Measurements from ENCODE around the gene FOSL2. TPM values are rescaled to one million over a fixed set of nuclear protein-coding genes. Genes with fewer than 3 reads are reported as not detected.
A peak's percentile ranks its signal among the peaks of the same experiment; 100 is the strongest.

FOSL2 gene
- total RNA-seq, 1 donor from 2014 or later = 156 TPM

GRCh38 chr2:28420722-28421121 lies 28.1 kb downstream of the FOSL2 start:
- no peaks in the 10 kb centered on the region for H3K9me3 Mint-ChIP-seq (ENCODE audit: low read depth)
- H3K36me3 Mint-ChIP-seq (ENCODE audit: low read depth) = peaks cover 13% of the 10 kb centered on the region
- DNase-seq (ENCODE audit: low spot score) = no peak
- no peak for TF ChIP-seq CTCF (IDR thresholded peaks at IDR 0.05)
- H3K4me3 Mint-ChIP-seq (ENCODE audit: unreplicated experiment) = no peak overlapping the region
- H3K4me1 Mint-ChIP-seq (ENCODE audit: low read depth) = peaks cover 42% of the 10 kb centered on the region
- no peaks in the 10 kb centered on the region for H3K27me3 Mint-ChIP-seq (ENCODE audit: low read depth)
- peak overlapping the region; percentile 61 for H3K27ac Mint-ChIP-seq (ENCODE audit: unreplicated experiment)

GRCh38 chr2:28422908-28423741 lies 30.5 kb downstream of the FOSL2 start:
- Mint-ChIP-seq H3K4me1 (ENCODE audit: low read depth) (peaks cover 38% of the 10 kb centered on the region), H3K27me3 (ENCODE audit: low read depth) (no peaks in the 10 kb centered on the region), H3K4me3 (ENCODE audit: unreplicated experiment) (no peak overlapping the region), H3K36me3 (ENCODE audit: low read depth) (peaks cover 13% of the 10 kb centered on the region), H3K9me3 (ENCODE audit: low read depth) (no peaks in the 10 kb centered on the region), H3K27ac (ENCODE audit: unreplicated experiment) (peak overlapping the region; percentile 73)
- DNase-seq (ENCODE audit: low spot score) = peak; percentile 71
- TF ChIP-seq CTCF (IDR thresholded peaks at IDR 0.05) = no peak

- Mint-ChIP-seq H3K9me3 (ENCODE audit: low read depth) (no peaks in the 10 kb centered on the region), H3K36me3 (ENCODE audit: low read depth) (peaks cover 13% of the 10 kb centered on the region), H3K27ac (ENCODE audit: unreplicated experiment) (peak overlapping the region; percentile 73), H3K4me1 (ENCODE audit: low read depth) (peaks cover 39% of the 10 kb centered on the region), H3K4me3 (ENCODE audit: unreplicated experiment) (no peak overlapping the region), H3K27me3 (ENCODE audit: low read depth) (no peaks in the 10 kb centered on the region)
- peak; percentile 33 for DNase-seq (ENCODE audit: low spot score)
- TF ChIP-seq CTCF (IDR thresholded peaks at IDR 0.05) = no peak
Observed at GRCh38 chr2:28423856-28424605, 31.4 kb downstream of the FOSL2 start.

GRCh38 chr2:28424799-28425463 lies 32.3 kb downstream of the FOSL2 start:
- no peak overlapping the region for H3K4me3 Mint-ChIP-seq (ENCODE audit: unreplicated experiment)
- H3K4me1 Mint-ChIP-seq (ENCODE audit: low read depth) = peaks cover 36% of the 10 kb centered on the region

More at GRCh38 chr2:28424799-28425463, 32.3 kb downstream of the FOSL2 start:
- Mint-ChIP-seq H3K9me3 (ENCODE audit: low read depth) (no peaks in the 10 kb centered on the region), H3K27me3 (ENCODE audit: low read depth) (no peaks in the 10 kb centered on the region), H3K27ac (ENCODE audit: unreplicated experiment) (no peak overlapping the region), H3K36me3 (ENCODE audit: low read depth) (peaks cover 9% of the 10 kb centered on the region)
- no peak for DNase-seq (ENCODE audit: low spot score)
- no peak for TF ChIP-seq CTCF (IDR thresholded peaks at IDR 0.05)
